Keratinocyte (primary cell): ENCODE data around the gene PCCA.

Source experiments
- EZH2 ChIP-seq: IDR thresholded peaks from one replicate; pipeline ENCODE4 v1.6.1; 2012; ENCODE audit warnings: inconsistent platforms, mild to moderate bottlenecking, low read length, moderate library complexity
- TF ChIP-seq, protein P1 (sequence below), 3 experiments: IDR thresholded peaks in 1 of 3; conservative IDR thresholded peaks in 1 of 3; optimal IDR thresholded peaks in 1 of 3; 2 replicates in 2 of 3; 3 replicates in 1 of 3; pipeline versions ENCODE3 to v1.5.1; 2011; ENCODE audit warnings: low read length in 3 of 3, mild to moderate bottlenecking in 3 of 3, moderate library complexity in 2 of 3, control low read depth in 1 of 3, inconsistent platforms in 1 of 3; ENCODE audit not compliant: insufficient read depth in 2 of 3; ENCODE audit errors: extremely low read depth in 1 of 3

DNA sequence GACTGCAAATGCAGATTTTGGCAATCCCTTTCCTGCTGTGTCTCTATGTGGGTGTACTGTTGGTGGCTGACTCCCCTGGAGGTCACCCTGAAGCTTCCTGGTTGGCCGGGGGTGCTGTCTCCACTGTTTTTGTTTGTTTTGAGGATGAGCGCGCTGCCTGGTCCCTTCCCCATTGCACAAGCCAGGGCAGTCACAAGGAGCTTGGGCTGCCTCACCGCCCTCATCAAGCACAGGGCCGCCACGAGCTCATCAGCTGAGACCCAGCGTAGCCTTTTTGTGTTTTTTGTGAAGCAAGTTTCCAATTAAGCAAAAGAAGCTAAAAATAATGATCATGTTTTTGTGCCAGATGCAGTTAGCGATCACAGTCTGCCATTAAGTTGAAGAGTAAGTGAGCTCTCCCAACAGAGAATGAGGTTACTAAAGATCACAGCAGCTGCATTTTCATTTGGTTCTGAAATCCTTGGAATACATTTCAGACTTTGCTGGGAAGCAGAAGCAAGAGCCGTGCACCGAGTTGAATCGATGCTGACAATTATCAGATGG lies 441.8 kb downstream of the PCCA start:
- TF ChIP-seq, protein P1, sequence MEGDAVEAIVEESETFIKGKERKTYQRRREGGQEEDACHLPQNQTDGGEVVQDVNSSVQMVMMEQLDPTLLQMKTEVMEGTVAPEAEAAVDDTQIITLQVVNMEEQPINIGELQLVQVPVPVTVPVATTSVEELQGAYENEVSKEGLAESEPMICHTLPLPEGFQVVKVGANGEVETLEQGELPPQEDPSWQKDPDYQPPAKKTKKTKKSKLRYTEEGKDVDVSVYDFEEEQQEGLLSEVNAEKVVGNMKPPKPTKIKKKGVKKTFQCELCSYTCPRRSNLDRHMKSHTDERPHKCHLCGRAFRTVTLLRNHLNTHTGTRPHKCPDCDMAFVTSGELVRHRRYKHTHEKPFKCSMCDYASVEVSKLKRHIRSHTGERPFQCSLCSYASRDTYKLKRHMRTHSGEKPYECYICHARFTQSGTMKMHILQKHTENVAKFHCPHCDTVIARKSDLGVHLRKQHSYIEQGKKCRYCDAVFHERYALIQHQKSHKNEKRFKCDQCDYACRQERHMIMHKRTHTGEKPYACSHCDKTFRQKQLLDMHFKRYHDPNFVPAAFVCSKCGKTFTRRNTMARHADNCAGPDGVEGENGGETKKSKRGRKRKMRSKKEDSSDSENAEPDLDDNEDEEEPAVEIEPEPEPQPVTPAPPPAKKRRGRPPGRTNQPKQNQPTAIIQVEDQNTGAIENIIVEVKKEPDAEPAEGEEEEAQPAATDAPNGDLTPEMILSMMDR (optimal IDR thresholded peaks at IDR 0.05 in 1 of 3, IDR thresholded peaks at IDR 0.05 in 1 of 3, conservative IDR thresholded peaks at IDR 0.05 in 1 of 3; ENCODE audit: extremely low read depth in 1 of 3, insufficient read depth in 2 of 3, low read length in 3 of 3) = no peak
- TF ChIP-seq EZH2 = no peak
